Measurements from ENCODE around the gene SIRPD.
"Not testable (repeated sequence)": the region's sequence is repeated elsewhere in the genome, so short reads cannot be mapped to it uniquely, and the experiment has no call there.

The SIRPD gene

GRCh38 chr20:1536893-1537730 lies 20.4 kb downstream of the SIRPD start:
- no peak for DNase-seq

GRCh38 chr20:1535420-1536175 lies 21.9 kb downstream of the SIRPD start:
- DNase-seq = no peak

- no peak for DNase-seq
Measured at GRCh38 chr20:1534526-1534925, 23.0 kb downstream of the SIRPD start.

GRCh38 chr20:1533059-1533458 lies 24.4 kb downstream of the SIRPD start:
- no peak for DNase-seq

GRCh38 chr20:1528811-1529210 lies 28.7 kb downstream of the SIRPD start:
- DNase-seq = no peak

- no peak for DNase-seq
Measured at GRCh38 chr20:1527923-1528322, 29.6 kb downstream of the SIRPD start.

- DNase-seq = no peak
Measured at GRCh38 chr20:1526896-1527295, 30.6 kb downstream of the SIRPD start.

GRCh38 chr20:1526310-1526709 lies 31.2 kb downstream of the SIRPD start:
- no peak for DNase-seq

- DNase-seq = no peak
Measured at GRCh38 chr20:1524004-1524403, 33.5 kb downstream of the SIRPD start.

- no peak for DNase-seq
Measured at GRCh38 chr20:1517010-1517409, 40.5 kb downstream of the SIRPD start.

GRCh38 chr20:1513801-1514200 lies 43.7 kb downstream of the SIRPD start:
- DNase-seq = no peak

- no peak for DNase-seq
Measured at GRCh38 chr20:1509237-1509636, 48.3 kb downstream of the SIRPD start.

- no peak for DNase-seq
Measured at GRCh38 chr20:1508574-1508973, 48.9 kb downstream of the SIRPD start.

- no peak for DNase-seq
Measured at GRCh38 chr20:1507276-1507675, 50.2 kb downstream of the SIRPD start.

- no peak for DNase-seq
Measured at GRCh38 chr20:1505871-1506270, 51.6 kb downstream of the SIRPD start.

- no peak for DNase-seq
Measured at GRCh38 chr20:1505361-1505760, 52.1 kb downstream of the SIRPD start.

GRCh38 chr20:1503564-1504227 lies 53.8 kb downstream of the SIRPD start:
- DNase-seq = peak; percentile 25

- no peak for DNase-seq
Measured at GRCh38 chr20:1500496-1500895, 57.0 kb downstream of the SIRPD start.

GRCh38 chr20:1499528-1500420 lies 57.7 kb downstream of the SIRPD start:
- DNase-seq = no peak

- DNase-seq = not testable (repeated sequence)
Measured at GRCh38 chr20:1497371-1497770, 60.1 kb downstream of the SIRPD start.

GRCh38 chr20:1496930-1497329 lies 60.6 kb downstream of the SIRPD start:
- DNase-seq = no peak

GRCh38 chr20:1494436-1494835 lies 63.1 kb downstream of the SIRPD start:
- DNase-seq = no peak

GRCh38 chr20:1493536-1493935 lies 64.0 kb downstream of the SIRPD start:
- DNase-seq = no peak

All from NCI-H1436 treated with DMSO at 0.1 percent for 48 hours (cell line).